ENCODE data around the gene PJA2. TPM values are rescaled to one million over a fixed set of nuclear protein-coding genes. Genes with fewer than 3 reads are reported as not detected.
"Not testable (repeated sequence)": the region's sequence is repeated elsewhere in the genome, so short reads cannot be mapped to it uniquely, and the experiment has no call there.

Gene PJA2
- 143 TPM for total RNA-seq

- DNase-seq (ENCODE audit: low spot score) (peak; percentile 99), ATAC-seq (peak; percentile 95)
- intact Hi-C loops (cut with DNase I): no loop called here
Measured at GRCh38 chr5:109409844-109410388, at the start of gene PJA2. PJA2 (minus strand) TSS chr5:109409974; CDS start chr5:109383433, 26,541 bp downstream.

DNA sequence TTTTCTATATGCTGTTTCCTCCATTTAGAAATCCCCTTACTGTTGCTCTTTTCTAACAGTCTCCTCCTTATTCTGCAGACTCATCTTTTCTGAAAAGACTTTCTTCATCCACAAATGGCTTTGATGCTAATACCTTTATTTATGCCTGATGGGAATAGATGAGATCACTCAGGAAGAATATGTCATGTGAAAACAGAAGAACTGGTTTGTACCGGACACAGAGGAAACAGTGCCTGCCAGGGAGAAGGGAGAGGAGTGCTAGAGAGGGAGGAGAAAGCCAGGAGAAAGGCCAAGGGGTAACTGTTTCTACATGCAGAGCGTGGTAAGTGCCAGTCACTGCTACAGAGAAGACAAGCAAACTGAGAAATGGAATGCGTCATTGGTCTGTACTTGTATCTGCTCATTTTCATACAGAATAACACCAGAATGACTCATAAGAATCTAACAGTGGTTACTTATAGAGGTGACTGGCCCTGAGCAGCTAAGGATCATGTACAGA, 45.9 kb upstream of the PJA2 start:
- intact Hi-C loops (cut with DNase I): no loop called here
- no peak for DNase-seq (ENCODE audit: low spot score)
- ATAC-seq: peak; percentile 99

- no peak for DNase-seq (ENCODE audit: low spot score)
- ATAC-seq: peak; percentile 62
Measured at GRCh38 chr5:109454731-109455505, 45.1 kb upstream of the PJA2 start.

GRCh38 chr5:109453251-109453650, 43.5 kb upstream of the PJA2 start:
- ATAC-seq (no peak), DNase-seq (ENCODE audit: low spot score) (no peak)
- intact Hi-C loops (cut with DNase I): no loop called here

More at GRCh38 chr5:109454731-109455505, 45.1 kb upstream of the PJA2 start:
- intact Hi-C loops (cut with DNase I): no loop called here

DNA sequence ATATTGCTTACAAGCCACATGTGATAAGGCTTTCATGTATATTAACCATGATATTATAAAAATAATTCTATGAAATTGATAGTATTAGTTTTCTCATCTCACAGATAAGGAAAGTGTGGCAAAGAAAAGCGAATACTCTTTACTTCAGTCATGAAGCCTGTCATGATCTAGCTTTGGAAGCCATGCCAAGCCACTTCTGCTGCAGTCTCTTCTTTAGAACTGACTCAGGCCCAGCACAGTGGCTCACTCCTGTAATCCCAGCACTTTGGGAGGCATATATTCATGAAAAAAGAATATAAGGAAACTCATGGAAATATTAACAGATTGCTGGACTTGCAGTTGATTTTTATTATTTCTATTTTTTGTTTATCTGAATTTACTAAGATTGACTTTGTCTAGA, 42.9 kb upstream of the PJA2 start:
- intact Hi-C loops (cut with DNase I): no loop called here
- DNase-seq (ENCODE audit: low spot score) (no peak), ATAC-seq (no peak)

GRCh38 chr5:109451146-109451545, 41.4 kb upstream of the PJA2 start:
- peak; percentile 48 for ATAC-seq
- DNase-seq (ENCODE audit: low spot score): no peak
- intact Hi-C loops (cut with DNase I): no loop called here

GRCh38 chr5:109450129-109450877, 40.5 kb upstream of the PJA2 start:
- intact Hi-C loops (cut with DNase I): no loop called here
- no peak for DNase-seq (ENCODE audit: low spot score)
- ATAC-seq: no peak

GRCh38 chr5:109448838-109449237, 39.1 kb upstream of the PJA2 start:
- no peak for ATAC-seq
- intact Hi-C loops (cut with DNase I): no loop called here
- no peak for DNase-seq (ENCODE audit: low spot score)

DNA sequence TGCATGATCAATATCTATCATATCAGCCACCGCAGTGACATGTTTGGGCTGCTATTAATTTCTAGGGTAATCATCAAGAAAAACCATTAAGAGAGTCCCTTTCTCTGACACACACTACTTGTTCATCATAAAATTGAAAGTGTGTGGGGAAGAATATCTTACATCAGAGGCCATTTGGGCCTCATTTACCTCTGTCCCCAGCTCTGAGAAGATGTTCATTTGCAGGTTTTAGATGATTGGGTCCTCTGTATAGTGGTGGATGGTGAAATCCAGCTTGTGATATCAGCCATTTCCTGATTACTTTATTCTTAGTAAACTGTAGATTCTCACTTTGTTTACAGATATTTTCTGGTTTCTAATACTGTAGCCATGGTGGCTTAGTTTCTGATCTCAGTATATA, 29.8 kb upstream of the PJA2 start:
- DNase-seq (ENCODE audit: low spot score): no peak
- intact Hi-C loops (cut with DNase I): no loop called here
- no peak for ATAC-seq

DNA sequence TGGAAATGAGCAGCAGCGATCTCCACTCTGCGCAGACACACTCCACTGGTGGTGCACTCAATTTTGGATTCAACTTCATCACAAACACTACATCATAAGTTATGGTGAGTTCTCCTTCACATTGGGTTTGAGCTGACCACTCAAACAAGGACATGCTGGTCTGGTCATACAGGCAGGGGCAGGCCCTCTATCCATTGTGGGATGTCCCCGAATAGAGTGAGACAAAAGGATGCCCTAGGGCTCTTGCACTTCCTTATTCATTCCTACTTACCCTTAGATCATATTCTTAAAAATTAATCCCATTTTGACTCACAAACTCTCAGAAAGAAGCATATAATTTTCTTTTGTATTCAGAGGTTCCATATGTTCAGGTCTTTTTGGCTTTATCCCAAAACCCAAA, 16.3 kb upstream of the PJA2 start:
- DNase-seq (ENCODE audit: low spot score) (no peak), ATAC-seq (no peak)
- intact Hi-C loops (cut with DNase I): no loop called here

DNA sequence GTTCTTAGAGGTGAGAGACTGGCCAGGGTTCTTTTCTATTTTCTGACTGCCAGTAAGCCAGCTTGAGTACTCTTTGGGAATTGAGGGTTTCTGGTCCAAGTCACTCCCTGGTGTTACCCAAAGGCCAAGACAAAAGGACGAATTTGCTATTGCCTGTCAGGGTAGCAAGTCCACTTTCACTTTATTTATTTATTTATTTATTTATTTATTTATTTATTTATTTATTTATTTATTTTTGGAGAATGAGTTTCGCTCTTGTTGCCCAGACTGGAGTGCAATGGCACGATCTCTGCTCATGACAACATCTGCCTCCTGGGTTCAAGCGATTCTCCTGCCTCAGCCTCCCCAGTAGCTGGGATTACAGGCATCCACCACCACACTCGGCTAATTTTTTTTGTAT, 15.7 kb upstream of the PJA2 start:
- intact Hi-C loops (cut with DNase I); ATAC-seq; DNase-seq (ENCODE audit: low spot score): not testable (repeated sequence)

DNA sequence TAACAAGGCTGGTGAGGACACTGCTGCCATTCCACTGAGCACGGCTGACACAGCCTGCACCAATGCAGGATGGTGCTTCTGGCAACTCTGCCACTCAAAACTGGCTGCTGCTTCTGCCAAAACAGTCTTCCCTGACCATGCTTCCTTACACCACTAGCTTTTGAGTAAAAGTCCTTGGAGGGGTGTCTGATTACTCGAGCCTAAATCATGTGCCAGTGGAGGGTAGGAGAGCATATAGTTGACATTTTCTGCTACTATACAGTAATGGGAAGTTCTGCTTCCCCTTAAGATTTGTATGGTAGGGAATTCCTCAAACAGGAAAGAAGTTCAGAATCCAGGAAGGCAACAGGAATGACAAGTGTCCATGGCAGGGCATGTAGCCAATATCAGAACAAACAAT, 12.2 kb upstream of the PJA2 start:
- intact Hi-C loops (cut with DNase I): no loop called here
- DNase-seq (ENCODE audit: low spot score) (no peak), ATAC-seq (no peak)

GRCh38 chr5:109418712-109419352, 9.1 kb upstream of the PJA2 start:
- no peak for ATAC-seq
- no peak for DNase-seq (ENCODE audit: low spot score)
- intact Hi-C loops (cut with DNase I): no loop called here

DNA sequence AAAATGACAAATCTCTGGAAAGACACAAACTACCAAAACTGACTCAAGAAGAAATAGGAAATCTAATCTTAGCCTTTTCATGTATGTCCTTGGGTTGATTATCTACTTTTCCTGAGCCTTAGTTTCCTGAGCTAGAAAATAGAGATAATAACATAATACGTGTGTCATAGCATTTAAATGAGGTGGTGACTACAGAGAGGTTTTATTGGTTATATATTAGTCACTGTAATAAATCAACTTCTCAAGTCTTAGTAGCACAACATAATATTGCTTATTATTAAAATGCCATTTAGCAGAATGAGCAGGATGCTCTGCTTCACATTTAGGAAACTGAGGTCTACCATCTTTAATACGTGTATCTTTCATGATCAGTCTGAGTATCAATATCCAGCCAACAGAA, 7.1 kb upstream of the PJA2 start:
- intact Hi-C loops (cut with DNase I): no loop called here

DNA sequence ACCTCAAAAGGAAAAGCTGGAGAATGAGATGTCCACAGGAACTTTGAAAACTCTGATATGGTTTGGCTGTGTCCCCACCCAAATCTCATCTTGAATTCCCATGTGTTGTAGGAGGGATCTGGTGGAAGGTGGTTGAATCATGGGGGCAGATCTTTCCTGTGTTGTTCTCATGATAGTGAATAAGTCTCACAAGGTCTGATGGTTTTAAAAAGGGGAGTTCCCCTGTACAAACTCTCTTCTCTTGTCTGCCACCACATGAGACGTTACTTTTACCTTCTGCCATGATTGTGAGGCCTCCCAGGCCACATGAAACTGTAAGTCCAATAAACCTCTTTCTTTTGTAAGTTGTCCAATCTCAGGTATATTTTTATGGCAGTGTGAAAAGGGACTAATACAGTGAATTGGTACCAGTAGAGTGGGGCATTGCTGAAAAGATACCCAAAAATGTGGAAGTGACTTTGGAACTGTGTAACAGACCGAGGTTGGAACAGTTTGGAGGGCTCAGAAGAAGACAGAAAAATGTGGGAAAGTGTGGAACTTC, 4.2 kb upstream of the PJA2 start:
- intact Hi-C loops (cut with DNase I); ATAC-seq; DNase-seq (ENCODE audit: low spot score): not testable (repeated sequence)

More for the DNA sequence above, 7.1 kb upstream of the PJA2 start:
- DNase-seq (ENCODE audit: low spot score) (no peak), ATAC-seq (no peak)

DNA sequence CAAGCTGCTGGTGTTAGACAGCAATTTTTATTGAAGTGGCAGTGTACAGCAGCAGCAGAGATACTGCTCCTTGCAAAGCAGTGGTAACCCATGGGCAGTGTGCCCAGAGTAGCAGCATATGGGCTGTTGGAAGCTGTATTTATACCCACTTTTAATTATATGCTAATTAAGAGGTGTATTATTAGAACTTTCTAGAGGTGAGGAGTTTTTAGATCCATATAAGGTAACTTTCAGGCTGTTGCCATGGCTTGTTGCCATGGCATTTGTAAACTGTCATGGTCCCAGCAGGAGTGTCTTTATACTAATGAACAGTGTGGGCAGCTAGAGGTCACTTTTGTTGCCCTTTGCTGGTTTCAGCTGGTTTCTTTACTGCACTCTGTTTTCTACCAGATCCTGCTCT, 3.7 kb upstream of the PJA2 start:
- intact Hi-C loops (cut with DNase I): no loop called here
- DNase-seq (ENCODE audit: low spot score) (no peak), ATAC-seq (no peak)

DNA sequence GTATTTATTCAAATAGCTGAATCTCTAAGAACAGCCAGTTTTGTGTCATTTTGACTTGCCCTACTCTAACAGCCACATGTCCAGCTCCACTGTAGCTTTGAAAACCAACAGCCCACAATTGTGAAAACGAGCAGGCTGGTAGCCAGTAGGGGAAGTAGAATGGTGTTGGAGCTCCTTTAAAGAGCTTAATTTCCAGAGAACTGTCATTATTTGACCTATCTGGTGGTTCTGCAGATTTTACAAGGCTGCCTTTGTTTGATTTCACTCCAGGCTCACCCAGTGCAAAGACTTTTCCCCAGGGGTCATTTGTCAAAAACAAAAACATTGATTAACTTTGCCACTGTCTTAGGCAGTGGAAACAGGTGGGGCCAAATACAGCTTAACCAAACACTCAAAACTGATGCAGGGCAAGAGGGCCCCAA, 3.2 kb upstream of the PJA2 start:
- intact Hi-C loops (cut with DNase I): no loop called here
- DNase-seq (ENCODE audit: low spot score) (no peak), ATAC-seq (no peak)

GRCh38 chr5:109411627-109412026, 1.9 kb upstream of the PJA2 start:
- no peak for ATAC-seq
- intact Hi-C loops (cut with DNase I): no loop called here
- no peak for DNase-seq (ENCODE audit: low spot score)

DNA sequence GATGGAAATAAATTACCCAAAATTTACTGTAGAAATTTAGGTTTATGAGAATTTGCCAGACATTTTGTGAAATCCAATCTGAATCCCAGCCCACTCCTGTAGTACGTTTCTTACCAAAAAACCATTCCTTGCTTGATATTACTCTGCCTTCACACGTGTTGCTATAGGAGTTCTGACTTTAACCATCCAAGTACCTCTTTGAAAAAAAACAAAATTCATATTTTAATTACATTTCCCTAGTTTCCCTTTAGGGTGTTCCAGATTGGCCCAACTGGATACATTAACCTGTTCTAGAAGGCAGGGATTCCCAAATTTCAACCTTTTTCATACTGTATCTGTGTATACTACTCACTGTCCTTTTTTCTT, 1.4 kb upstream of the PJA2 start:
- intact Hi-C loops (cut with DNase I): no loop called here
- ATAC-seq: no peak

More for the DNA sequence above, 1.4 kb upstream of the PJA2 start:
- no peak for DNase-seq (ENCODE audit: low spot score)
